Frontal cortex (tissue), 4 donors: Measurements from ENCODE around the gene PRKAG2. TPM values are rescaled to one million over a fixed set of nuclear protein-coding genes. Genes with fewer than 3 reads are reported as not detected.
"Not testable (repeated sequence)": the region's sequence is repeated elsewhere in the genome, so short reads cannot be mapped to it uniquely, and the experiment has no call there.

Source experiments
- DNase-seq, 2 donors: peaks; one replicate each; pipeline ENCODE4 v3.0.0; 2012; ENCODE audit warnings: low spot score in 2 of 2
- FAIRE-seq: peaks from 2 replicates; lab custom pipeline; 2012; peaks lifted over from hg19 to GRCh38; lab: Jason Lieb, UNC
- total RNA-seq: library from RNA; depleted of rRNA; stranded (reverse); fragments of >200 nt; gene quantifications from one replicate; pipeline ENCODE4 v1.2.3, GENCODE V29; 2014
- donor health status: control.
- donor health status: control.
- donor health status: control.

PRKAG2 gene
- total RNA-seq, 1 donor from 2014 or later = 29.8 TPM

DNA sequence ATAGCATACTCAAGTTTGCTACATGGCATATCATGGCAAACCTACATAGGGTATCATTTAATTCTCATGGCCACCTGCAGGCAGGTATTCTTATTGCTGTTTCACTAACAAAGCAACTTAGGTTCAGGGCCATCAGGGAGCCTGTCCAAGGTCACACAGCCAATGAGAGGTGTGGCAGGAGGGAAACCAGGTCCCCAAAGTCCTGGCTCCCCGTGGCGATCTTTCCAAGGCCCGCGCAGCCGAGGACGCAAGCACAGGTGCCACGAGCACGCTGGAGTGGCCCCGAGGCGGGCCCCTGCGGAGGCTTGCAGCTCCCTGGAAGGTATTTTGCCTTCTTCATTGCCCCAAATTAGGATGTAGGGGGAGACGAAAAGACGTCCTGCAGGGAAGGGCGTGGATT, 20.8 kb downstream of the PRKAG2 start:
- DNase-seq (no peak), FAIRE-seq (no peak)

DNA sequence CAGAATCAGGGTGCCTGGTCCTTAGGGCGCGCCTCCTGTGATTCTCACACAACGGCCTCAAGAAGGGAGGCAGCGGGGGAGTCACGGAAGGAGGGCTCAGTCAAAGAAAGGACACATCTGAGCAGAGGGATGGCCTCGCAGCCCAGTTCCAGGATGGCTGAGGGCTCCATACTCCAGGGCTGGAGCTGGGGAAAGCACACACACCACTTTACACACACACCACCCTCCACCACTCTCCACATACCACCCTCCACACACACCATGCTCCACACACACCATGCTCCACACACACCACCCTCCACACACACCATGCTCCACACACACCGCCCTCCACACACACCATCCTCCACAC, 22.2 kb downstream of the PRKAG2 start:
- FAIRE-seq = no peak

DNA sequence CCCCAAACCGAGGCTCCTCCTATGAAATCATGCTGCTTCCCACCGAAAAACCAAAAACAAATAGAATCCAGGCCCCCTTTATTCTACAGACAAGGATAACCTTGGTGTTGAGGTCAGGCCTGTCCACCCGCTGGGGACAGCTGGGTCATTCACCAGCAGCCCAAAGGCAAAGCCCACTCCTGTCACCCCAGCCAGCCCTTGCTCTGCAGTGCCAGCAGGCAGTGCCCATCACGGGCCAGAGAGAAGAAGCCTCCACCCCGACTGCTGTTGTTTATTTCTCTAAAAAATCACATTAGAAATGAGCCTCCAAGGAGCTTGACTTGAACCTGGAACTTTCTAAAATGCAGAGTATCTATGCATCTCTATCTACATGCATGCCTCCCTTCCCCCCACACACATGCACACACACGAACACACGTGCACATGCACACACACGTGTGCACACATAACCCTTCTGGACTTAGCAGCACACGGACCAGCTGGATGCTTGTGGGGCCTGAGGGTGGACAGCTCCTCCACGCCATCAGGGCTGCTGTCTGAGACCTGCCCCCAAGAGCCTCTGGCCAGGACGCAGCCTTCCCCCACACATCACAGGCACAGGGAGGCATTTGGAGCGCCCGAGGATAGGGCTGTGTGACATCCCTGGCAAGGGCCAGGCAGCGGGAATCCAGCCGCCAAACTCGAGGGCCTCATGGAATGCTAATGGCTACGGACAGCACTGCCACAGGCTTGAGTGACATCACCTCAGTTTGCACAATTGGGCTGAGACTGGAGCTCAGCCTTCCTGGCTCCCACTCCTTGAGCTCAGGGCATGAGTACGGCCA, 22.8 kb downstream of the PRKAG2 start:
- no peak for DNase-seq
- no peak for FAIRE-seq

More for the DNA sequence above, 22.2 kb downstream of the PRKAG2 start:
- no peak for DNase-seq

DNA sequence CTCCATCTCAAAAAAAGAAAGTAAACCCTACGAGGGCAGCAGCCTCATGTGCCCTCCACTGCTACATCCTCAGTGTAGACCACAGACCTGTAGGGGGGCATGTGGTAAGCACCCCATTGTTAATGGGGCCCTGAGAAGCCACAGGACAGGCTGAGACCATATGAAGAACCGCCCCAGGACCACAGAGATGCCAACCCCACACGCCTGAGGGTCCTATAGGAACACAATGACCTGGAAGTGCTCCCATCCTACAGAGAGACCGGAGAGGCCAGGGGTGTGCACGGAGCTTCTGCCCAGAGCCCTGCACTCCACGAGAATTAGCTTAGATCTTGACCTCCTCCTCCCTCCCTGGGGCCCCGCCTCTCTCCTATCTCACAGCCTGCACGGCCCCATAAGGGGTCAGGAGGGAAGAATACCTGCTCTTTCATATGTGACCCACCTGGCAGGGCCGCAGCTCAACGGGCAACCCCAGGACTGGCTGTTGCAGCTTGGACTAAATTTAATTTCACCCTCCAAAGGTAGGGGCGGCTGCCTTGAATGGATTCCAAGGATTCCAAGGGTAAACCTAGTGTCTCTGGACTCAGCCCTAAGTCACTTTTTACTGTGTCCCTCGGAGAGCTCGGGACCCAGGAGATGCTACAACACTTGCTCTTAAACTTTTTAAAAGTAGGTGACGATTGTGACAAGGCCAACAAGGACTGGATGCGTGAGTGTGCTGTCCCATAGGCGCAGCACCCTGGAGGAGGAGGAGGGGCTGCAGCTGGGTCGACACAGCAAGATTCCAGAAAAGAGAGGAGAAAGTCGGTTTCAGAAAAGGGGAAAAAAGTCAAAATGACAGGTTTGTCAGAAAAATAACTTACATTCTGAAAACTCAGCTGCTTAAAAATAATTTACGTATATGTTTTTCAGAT, 24.2 kb downstream of the PRKAG2 start:
- DNase-seq (no peak), FAIRE-seq (no peak)

DNA sequence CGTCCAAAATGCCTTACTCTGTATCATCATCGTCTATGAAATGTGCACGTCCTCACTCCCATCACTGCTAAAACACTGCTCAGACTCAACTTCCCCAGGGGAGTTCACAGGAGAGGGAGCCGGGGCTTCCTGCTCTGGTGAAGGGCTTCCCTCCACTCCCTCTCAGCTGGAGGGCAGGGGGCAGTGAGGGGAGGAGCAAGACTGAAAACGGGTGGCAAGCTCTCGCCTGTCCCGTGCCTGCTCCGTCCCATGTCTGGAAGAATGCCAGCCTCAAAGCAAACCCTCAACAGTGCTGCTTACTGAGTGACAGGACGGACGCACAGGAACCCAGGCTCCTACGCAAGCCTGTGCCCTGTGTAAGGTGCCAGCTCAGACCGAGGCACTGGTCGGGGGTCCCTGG, 25.1 kb downstream of the PRKAG2 start:
- DNase-seq = no peak
- no peak for FAIRE-seq

DNA sequence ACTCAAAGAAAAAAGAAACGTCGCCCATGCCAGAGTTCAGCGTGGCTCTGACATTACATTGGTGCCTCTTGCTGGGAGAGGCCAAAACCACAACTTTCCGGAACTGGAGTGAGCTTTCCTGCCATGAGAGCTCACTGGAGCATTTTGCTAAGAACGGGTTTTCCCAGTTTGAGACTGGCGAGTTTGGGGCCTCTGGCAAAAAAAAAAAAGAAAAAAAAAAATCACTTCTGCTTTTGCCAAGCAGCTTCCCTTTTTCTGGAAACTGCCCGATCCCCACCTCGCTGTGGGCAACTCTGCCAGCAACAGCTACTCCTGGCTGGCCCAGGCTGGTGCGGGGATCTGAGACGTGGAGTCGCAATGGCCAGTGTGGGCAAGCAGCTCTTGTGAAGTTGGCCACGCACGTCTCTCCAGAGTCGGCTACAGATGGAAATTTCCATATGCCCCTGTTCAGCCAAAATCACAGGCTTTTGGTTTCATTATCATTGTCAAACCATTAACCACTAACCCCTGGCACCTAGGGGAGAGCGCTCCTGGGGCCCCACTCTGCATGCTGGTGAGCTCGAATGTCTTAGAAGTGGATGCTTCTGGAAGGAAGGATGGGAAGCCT, 25.7 kb downstream of the PRKAG2 start:
- DNase-seq = no peak

DNA sequence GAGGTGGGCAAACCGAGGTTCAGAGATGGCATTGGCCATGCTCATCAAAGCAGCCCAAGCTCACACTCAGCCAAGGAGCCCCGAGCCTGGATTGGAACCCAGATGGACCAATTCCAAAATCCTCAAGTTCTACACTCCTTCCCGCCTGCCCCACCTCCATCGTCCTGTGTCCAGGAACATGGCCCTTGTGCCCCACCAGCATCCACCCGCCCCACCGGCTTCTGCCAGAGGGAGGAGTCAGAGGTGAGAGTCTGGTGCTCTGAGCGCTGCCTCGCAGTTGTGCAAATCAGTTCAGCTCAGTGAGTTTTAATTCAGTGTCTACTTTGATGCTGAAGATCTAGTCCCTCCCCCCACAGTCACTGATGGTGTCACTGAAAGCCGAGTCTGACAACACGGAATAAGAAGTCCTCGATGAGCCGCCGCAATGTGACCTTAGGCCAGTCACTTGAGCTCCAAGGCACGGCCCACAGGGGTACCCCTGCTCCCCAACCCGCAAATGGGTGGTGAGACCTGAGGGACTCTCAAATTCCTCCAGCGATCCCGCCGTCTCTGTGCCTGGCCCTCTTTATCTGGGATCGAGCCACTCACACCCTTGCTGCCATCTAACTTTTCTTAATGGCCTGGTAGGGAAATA, 26.3 kb downstream of the PRKAG2 start:
- DNase-seq (no peak), FAIRE-seq (no peak)

More for the DNA sequence above, 25.7 kb downstream of the PRKAG2 start:
- no peak for FAIRE-seq

DNA sequence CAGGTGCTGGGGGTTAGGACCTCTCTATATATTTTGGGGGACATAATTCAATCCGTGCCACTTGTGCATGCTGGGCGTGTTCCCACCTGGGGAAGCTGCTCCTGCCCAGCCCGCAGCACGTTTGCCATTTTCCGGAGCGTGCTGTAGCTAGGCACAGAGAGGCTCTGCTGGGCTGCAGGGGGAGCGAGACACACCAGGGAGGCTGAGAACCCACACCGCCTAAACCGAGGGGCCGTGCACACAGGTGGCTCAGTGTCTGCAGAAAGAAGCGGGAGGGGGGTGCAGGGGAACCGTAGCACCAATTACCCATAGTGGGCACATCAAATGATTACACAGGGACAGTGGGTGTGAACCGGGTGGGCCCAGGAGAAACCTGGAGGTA, 27.0 kb downstream of the PRKAG2 start:
- no peak for FAIRE-seq
- no peak for DNase-seq

DNA sequence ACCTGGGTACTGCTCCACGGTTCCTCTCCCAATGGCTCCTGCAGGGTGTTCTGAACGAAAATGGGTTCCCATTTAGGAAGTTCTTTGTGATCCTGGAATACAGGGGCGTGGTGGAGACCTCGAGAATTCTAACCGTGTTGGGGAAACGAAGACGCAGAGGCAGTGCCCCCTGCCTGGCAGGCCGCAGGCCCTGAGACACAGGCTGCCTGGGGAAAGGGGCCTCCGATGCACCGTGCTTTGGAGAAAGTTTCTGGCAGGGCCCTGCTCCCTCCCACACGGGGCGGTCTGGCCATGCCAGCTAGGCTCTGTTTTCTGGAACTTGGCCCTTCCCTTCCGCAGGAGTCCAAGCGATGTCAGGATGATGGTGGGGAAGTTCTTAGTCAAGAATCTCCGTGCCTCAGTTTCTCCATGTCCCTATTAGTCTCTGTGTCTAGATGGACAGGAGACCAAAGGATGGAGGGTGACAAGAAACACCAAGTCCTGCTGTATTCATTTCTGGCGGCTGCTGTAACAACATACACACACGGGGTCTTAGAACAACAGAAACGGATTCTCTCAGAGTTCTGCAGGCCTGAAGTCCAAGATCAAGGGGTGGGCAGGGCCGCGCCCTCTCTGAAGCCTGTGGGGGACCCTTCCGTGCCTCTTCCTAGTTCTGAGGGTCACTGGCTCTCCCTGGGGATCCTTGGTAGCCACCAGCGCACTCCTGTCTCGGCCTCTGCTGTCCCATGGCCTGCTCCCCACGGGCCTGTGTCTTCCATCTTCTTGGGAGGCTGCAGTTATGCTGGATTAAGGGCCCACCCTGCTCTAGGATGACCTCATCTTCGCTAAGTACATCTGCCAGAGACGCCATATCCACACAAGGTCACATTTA, 27.7 kb downstream of the PRKAG2 start:
- FAIRE-seq (no peak), DNase-seq (no peak)

DNA sequence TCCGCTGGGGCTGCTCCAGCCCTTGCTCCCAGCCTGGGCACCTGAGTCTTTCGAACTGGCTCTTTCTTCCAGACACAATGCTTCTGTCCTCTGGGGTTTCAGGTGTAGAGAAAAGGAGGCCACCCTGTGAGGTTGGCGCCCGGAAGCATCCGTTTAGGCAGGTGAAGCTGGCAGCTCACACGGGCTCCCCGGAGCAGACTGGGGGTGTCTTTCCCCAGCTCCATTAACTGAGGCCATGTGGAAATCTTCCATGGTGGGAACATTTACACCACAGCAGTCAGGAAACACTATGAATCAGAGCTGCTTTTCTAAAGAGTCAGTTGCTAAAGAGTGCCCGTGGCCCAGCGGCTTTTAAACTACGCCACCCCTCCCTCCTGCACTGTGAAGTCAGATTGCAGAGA, 29.2 kb downstream of the PRKAG2 start:
- FAIRE-seq = no peak
- DNase-seq = no peak

DNA sequence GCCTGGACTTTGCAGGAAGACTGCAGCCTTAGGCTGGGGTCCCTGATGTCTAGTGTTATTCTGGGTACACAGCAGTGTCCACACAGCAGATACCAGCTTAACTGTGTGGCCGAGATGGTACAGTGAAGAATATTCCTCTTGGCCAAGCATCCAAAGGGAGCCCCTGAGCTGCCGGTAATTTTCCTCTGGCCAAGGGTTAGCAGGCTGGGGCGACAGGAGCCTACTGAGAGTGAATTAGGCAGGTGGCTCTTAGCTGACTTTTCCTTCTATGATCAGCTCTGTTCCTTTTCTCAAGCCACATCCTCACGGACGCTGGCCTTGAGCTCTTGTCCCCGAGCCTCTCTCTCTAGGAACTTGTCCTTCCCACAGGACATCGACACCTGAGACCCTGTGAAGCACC, 29.8 kb downstream of the PRKAG2 start:
- DNase-seq = no peak
- FAIRE-seq = no peak

DNA sequence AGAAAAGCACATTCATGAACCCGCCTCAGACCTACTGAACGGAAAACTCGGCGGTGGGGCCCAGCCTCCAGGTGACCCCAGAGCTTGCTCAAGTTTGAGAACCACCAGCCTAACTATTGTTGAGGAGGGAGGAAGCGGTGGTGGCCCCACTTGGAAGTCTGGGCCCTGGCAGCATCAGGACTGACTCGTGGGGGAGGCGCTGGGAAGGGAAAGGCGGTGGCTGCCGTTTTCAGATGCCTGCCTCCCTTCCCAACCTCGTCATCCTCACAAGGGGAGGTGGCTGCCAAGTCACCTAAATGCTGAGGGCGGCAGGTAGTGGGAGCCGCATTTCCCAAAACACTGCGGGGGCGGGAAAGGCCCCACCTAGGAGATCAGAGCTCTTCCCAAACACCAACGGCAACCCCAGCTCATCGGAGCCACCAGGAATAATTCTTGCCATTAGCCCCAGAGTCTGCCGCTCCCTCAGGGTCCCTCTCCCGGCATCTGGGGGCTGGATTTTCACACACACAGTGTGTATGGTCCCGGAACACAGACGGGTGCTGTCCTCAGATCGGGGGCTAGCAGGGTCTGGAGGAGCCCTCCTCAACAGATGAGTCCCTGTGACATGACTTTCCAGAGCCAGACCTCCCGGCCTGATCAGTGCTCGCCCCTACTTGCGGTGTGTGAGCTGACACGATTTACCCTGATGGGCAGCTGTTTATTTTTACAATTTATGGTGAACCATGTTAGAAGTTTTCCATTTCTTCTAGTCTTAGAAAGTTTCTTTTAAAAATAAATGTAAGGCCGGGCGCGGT, 31.3 kb downstream of the PRKAG2 start:
- no peak for FAIRE-seq
- DNase-seq = no peak

DNA sequence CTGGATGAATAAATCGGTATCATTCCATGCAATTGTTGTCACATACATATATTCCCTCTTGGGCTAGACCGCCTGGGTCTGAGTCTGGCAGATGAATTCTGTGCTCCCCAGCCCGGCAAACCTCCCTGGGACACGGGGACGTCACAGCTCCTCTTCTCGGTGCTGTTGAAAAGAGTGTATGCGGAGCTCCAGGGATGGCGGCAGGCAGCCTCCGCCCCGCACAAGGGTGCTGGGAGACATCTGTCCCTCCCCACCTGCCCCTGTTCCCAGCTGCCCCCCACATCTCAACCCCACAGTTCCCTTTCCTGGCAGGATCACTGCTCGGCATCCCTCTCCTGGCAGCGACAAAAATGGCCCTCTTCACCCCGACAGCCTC, 32.1 kb downstream of the PRKAG2 start:
- DNase-seq (no peak), FAIRE-seq (no peak)

DNA sequence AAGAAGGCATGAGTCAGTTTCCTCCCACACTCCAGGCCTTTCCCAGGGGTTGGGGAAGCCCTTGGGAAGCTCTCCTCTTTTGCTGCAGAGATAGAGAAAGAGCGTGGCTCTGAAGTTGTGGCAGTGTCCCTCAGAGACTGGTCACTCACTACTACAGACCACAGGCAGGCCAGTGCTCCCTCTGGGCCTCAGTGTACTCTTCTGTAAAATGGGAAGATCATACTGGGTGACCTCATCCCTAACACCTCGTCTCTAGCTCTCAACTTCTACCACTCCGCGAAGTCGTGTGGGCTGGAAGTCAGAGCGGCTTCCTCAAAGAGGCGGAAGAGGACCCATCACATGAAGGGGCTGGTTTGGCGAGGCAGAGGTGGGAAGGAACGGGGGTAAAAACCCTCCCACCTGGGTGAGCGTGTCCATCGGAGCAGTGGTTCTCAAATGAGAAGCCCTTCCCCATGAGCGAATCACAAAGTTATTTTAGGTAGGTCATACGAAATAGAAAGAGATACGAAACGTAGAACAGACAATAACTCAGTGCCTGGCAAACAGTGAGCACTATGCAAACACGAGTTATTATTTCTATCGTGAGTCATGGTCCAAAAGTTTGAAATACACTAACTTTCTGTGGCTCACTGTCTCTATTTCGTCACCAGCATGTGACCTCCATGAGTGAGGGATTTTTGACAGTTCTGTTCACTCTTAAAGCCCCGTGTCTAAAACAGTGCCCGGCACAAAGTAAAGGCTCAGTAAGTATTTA, 32.7 kb downstream of the PRKAG2 start:
- FAIRE-seq (no peak), DNase-seq (no peak)

DNA sequence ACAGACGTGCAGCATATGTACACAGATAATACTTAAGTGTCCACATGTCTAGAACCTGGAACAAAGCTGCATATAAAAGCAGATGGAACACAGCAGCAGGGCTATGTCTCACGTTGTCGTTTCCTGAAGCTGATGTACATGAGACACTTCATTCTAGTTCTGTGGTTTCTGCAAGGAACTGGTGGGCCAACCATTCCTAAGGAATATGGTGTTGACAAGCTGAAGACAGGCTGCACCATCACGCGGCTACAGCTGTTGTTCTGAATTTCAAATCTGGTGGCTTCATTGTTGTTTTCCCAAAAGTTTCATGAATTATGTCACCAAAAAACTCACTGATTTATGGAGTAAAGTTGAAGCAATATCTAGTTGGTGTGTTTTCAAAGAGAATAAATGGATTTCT, 33.7 kb downstream of the PRKAG2 start:
- FAIRE-seq (no peak), DNase-seq (no peak)

DNA sequence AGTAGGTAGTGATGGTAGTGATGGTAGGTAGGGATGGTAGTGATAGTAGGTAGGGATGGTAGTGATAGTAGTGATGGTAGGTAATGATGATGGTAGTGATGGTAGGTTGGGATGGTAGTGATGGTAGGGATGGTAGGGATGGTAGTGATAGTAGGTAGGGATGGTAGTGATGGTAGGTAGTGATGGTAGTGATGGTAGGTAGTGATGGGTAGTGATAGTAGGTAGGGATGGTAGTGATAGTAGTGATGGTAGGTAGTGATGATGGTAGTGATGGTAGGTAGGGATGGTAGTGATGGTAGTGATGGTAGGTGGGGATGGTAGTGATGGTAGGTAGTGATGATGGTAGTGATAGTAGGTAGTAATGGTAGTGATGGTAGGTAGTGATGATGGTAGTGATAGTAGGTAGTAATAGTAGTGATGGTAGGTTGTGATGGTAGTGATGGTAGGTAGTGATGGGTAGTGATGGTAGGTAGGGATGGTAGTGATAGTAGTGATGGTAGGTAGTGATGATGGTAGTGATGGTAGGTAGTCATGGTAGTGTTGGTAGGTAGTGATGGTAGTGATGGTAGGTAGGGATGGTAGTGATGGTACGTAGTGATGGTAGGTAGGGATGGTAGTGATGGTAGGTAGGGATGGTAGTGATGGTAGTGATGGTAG, 35.4 kb downstream of the PRKAG2 start:
- DNase-seq, FAIRE-seq: not testable (repeated sequence)
